Endodermal cell (in vitro differentiated cells): Measurements from ENCODE around the gene PPIC. TPM values are rescaled to one million over a fixed set of nuclear protein-coding genes. Genes with fewer than 3 reads are reported as not detected.

ENCODE experiments used
- DNase-seq: peaks from one replicate; pipeline ENCODE4 v3.0.0-alpha.2; 2017
- H3K27ac ChIP-seq: 2 replicates; pipeline ENCODE4 v1.5.1; 2013; ENCODE audit warnings: mild to moderate bottlenecking, low read depth, low read length, moderate library complexity
- H3K27me3 ChIP-seq: 2 replicates; pipeline ENCODE4 v1.6.1; 2013; ENCODE audit warnings: mild to moderate bottlenecking, low read length, moderate library complexity; ENCODE audit not compliant: insufficient read depth, control insufficient read depth, poor library complexity, severe bottlenecking
- H3K36me3 ChIP-seq: 2 replicates; pipeline ENCODE4 v1.7.0; 2013; ENCODE audit warnings: mild to moderate bottlenecking, low read length, moderate library complexity; ENCODE audit not compliant: control insufficient read depth, insufficient read depth
- H3K4me1 ChIP-seq: one replicate; pipeline ENCODE4 v1.7.0; 2013; ENCODE audit warnings: low read length; ENCODE audit not compliant: control insufficient read depth, insufficient read depth
- H3K4me3 ChIP-seq: 2 replicates; pipeline ENCODE4 v1.5.1; 2013; ENCODE audit warnings: mild to moderate bottlenecking, low read length, moderate library complexity
- H3K9ac ChIP-seq: 2 replicates; pipeline ENCODE4 v1.6.1; 2013; ENCODE audit warnings: mild to moderate bottlenecking, low read length, moderate library complexity; ENCODE audit not compliant: poor library complexity, severe bottlenecking; ENCODE audit errors: extremely low read depth
- H3K9me3 ChIP-seq: 2 replicates; pipeline ENCODE4 v1.6.1; 2013; ENCODE audit warnings: mild to moderate bottlenecking, low read length, moderate library complexity; ENCODE audit not compliant: control insufficient read depth
- H3K27ac Mint-ChIP-seq: 2 replicates; pipeline ENCODE4 v1.8.0; 2020; ENCODE audit warnings: mixed read lengths
- H3K27me3 Mint-ChIP-seq: 2 replicates; pipeline ENCODE4 v1.8.0; 2021; ENCODE audit warnings: mild to moderate bottlenecking, mixed read lengths; ENCODE audit not compliant: insufficient read depth
- H3K36me3 Mint-ChIP-seq: 2 replicates; pipeline ENCODE4 v1.8.0; 2020; ENCODE audit warnings: low read depth, mixed read lengths
- H3K4me1 Mint-ChIP-seq: 2 replicates; pipeline ENCODE4 v1.8.0; 2020; ENCODE audit warnings: mixed read lengths
- H3K4me3 Mint-ChIP-seq: 2 replicates; pipeline ENCODE4 v1.8.0; 2020; ENCODE audit warnings: mild to moderate bottlenecking, moderate library complexity, mixed read lengths
- H3K9me3 Mint-ChIP-seq: 2 replicates; pipeline ENCODE4 v1.8.0; 2020; ENCODE audit warnings: mild to moderate bottlenecking, mixed read lengths
- CTCF ChIP-seq: fragments of 200-600 bp; sonication (generic); conservative IDR thresholded peaks from 2 replicates; pipeline ENCODE4 v1.5.0; 2021; ENCODE audit warnings: antibody characterized with exemption, mild to moderate bottlenecking
- WGBS, 2 experiments: methylation state at CpG; one replicate each; pipeline versions ENCODE4 v1.1.5 to v1.1.7; 2013; ENCODE audit warnings: missing lambda C conversion rate in 2 of 2, mixed read lengths in 1 of 2; ENCODE audit not compliant: insufficient coverage in 1 of 2, insufficient read length in 1 of 2; 5-methylcytosine and 5-hydroxymethylcytosine counted together
- long read RNA-seq, 4 experiments: library from polyadenylated mRNA in 2 of 4; library from RNA in 1 of 4; library from capped mRNA in 1 of 4; stranded (forward) in 3 of 4; unstranded in 1 of 4; transcript quantifications; one replicate each; pipeline ENCODE4 v2.0.0, GENCODE V29; 2020 to 2021; ENCODE audit warnings: inconsistent platforms in 1 of 4
- polyA plus RNA-seq, 2 experiments: library from polyadenylated mRNA; stranded (reverse); fragments of 50-300 nt; gene quantifications; one replicate each; pipeline ENCODE4 v1.2.3, GENCODE V29; 2013
- total RNA-seq, 2 donors: library from RNA; stranded (reverse); fragmentation: NEBNext Ultra II Directional in 1 of 2; extraction: Animal tissue kit (Norgen Biotek cat#: 25700) in 1 of 2; gene quantifications; 2 replicates in 1 of 2; 3 replicates in 1 of 2; pipeline ENCODE4 v1.2.1, GENCODE V29; 2021

The PPIC gene
- total RNA-seq: 10 to 100 TPM; 25.7 to 36.4 TPM
- polyA plus RNA-seq (2013, experiment 1 of 2): 7.3 TPM
- 8.8 TPM for polyA plus RNA-seq (2013, experiment 2 of 2)
- long read RNA-seq, experiment 1, transcript PPIC-201 (5 exons, 1,380 nt): major isoform, 22 of 24 reads
- long read RNA-seq, experiment 1, partial matches to known transcripts: 2 of 24 reads
- long read RNA-seq, experiment 1, other reads (novel, unspliced or antisense): 0 of 24 reads
- long read RNA-seq, experiment 2, transcript PPIC-201 (5 exons, 1,380 nt): major isoform, 72 of 79 reads
- long read RNA-seq, experiment 2, partial matches to known transcripts: 3 of 79 reads
- long read RNA-seq, experiment 2, other reads (novel, unspliced or antisense): 4 of 79 reads
- long read RNA-seq, experiment 3, transcript PPIC-201 (5 exons, 1,380 nt): major isoform, 98 of 102 reads
- long read RNA-seq, experiment 3, partial matches to known transcripts: 0 of 102 reads
- long read RNA-seq, experiment 3, other reads (novel, unspliced or antisense): 4 of 102 reads
- long read RNA-seq, experiment 4, transcript PPIC-201 (5 exons, 1,380 nt): major isoform, 134 of 138 reads
- long read RNA-seq, experiment 4, partial matches to known transcripts: 0 of 138 reads
- long read RNA-seq, experiment 4, other reads (novel, unspliced or antisense): 4 of 138 reads

GRCh38 chr5:123036391-123037103 lies at the start of gene PPIC:
Gene PPIC (minus strand): TSS chr5:123036725. CDS start chr5:123036625, 100 bp downstream.
- Histone ChIP-seq H3K9ac (peak within 1 kb of the TSS; percentile 48), H3K27ac (no peak within 1 kb of the TSS), H3K36me3 (no peaks in the 10 kb centered on the region), H3K4me3 (peak within 1 kb of the TSS; percentile 87), H3K4me1 (no peaks in the 10 kb centered on the region), H3K27me3 (peaks cover 38% of the 10 kb centered on the region), H3K9me3 (no peaks in the 10 kb centered on the region)
- Mint-ChIP-seq H3K27me3 (peaks cover 56% of the 10 kb centered on the region), H3K9me3 (no peaks in the 10 kb centered on the region), H3K4me3 (peak within 1 kb of the TSS; percentile 72), H3K27ac (peak within 1 kb of the TSS; percentile 70), H3K4me1 (peaks cover 12% of the 10 kb centered on the region), H3K36me3 (no peaks in the 10 kb centered on the region)
- DNase-seq: peak; percentile 95
- 0% methylated on average over 13 to 84 of the region's 84 CpGs for WGBS, 2 experiments
- TF ChIP-seq CTCF: no peak

GRCh38 chr5:123085638-123086286 lies 49.2 kb upstream of the PPIC start:
- Histone ChIP-seq H3K36me3 (no peaks in the 10 kb centered on the region), H3K27ac (no peak overlapping the region), H3K9ac (no peak overlapping the region), H3K27me3 (peaks cover 99% of the 10 kb centered on the region), H3K4me1 (peaks cover 18% of the 10 kb centered on the region), H3K4me3 (peak overlapping the region; percentile 81), H3K9me3 (no peaks in the 10 kb centered on the region)
- Mint-ChIP-seq H3K36me3 (no peaks in the 10 kb centered on the region), H3K4me3 (peak overlapping the region; percentile 59), H3K27ac (no peak overlapping the region), H3K4me1 (peaks cover 17% of the 10 kb centered on the region), H3K9me3 (no peaks in the 10 kb centered on the region), H3K27me3 (peaks cover 96% of the 10 kb centered on the region)
- no peak for TF ChIP-seq CTCF
- 12% methylated on average over 10 of the region's 12 CpGs; no CpG with 5 or more reads in 1 of the 2 experiments for WGBS, 2 experiments
- DNase-seq: peak; percentile 65
